ENCODE measurements around the gene FBXL13.
"Not testable (repeated sequence)": the region's sequence is repeated elsewhere in the genome, so short reads cannot be mapped to it uniquely, and the experiment has no call there.

Gene FBXL13

DNA sequence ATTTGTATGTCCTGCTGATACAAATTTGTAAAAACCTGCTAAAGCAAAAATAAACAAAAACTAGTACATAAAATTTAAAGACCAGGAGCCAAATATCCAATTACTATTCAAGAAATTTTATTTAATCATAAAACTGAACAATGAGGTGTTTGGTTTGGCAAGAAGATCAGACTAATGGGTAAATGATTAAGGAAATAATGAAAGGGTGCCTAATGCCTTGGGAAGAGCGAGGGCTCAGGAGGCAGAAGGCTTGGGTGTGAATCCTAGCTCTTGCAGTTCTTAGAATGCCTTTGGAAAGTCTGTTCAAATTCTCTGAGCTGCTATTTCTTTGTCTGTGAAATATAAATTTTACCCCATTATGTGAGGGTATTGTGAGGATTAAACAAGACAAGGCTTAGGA, 41.9 kb upstream of the FBXL13 start:
- no peak for DNase-seq (ENCODE audit: low read depth)
- H3K4me3 ChIP-seq (ENCODE audit: low read length), result no peak overlapping the region
- TF ChIP-seq, protein P1, sequence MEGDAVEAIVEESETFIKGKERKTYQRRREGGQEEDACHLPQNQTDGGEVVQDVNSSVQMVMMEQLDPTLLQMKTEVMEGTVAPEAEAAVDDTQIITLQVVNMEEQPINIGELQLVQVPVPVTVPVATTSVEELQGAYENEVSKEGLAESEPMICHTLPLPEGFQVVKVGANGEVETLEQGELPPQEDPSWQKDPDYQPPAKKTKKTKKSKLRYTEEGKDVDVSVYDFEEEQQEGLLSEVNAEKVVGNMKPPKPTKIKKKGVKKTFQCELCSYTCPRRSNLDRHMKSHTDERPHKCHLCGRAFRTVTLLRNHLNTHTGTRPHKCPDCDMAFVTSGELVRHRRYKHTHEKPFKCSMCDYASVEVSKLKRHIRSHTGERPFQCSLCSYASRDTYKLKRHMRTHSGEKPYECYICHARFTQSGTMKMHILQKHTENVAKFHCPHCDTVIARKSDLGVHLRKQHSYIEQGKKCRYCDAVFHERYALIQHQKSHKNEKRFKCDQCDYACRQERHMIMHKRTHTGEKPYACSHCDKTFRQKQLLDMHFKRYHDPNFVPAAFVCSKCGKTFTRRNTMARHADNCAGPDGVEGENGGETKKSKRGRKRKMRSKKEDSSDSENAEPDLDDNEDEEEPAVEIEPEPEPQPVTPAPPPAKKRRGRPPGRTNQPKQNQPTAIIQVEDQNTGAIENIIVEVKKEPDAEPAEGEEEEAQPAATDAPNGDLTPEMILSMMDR (conservative IDR thresholded peaks at IDR 0.05; ENCODE audit: low read depth, low read length), result no peak

DNA sequence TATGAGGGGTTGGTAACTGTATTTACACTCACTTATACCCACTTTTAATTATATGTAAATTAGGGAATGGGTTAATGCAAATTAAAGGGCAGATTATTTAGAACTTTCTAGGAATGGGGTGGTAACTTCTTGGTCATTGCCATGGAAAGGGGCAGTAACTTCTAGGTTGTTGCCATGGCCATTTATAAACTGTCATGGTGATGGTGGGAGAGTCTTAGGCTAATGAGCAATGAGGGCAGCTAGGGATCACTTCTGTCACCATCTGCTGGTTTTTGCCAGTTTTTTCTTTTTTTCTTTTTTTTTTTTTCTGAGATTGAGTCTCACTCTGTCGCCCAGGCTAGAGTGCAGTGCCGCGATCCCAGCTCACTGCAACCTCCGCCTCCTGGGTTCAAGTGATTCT, 41.2 kb upstream of the FBXL13 start:
- TF ChIP-seq, protein P1 (conservative IDR thresholded peaks at IDR 0.05; ENCODE audit: low read depth, low read length), result no peak
- DNase-seq (ENCODE audit: low read depth), result no peak
- H3K4me3 ChIP-seq (ENCODE audit: low read length), result no peak overlapping the region

DNA sequence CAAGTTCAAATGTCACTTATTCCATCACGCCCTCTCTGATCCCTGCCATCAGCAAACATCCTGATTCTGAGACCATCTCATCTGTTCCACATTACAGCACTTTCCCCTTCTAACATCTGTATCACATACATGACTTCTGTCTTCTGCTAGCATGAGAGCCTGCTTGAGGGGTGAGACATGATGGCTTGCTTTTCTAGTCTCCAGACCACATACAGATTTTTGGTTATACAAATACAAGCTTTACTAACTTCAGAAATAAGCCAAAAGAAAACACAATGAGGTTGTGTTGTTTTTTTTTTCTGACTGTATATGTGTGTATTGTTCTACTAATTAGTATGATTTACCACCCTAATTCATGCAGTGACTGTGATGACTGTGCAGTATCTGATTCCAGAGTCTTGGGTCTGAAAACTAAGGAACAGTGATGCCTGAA, 40.0 kb upstream of the FBXL13 start:
- no peak for DNase-seq (ENCODE audit: low read depth)
- H3K4me3 ChIP-seq (ENCODE audit: low read length), result no peak overlapping the region
- TF ChIP-seq, protein P1 (conservative IDR thresholded peaks at IDR 0.05; ENCODE audit: low read depth, low read length), result no peak

DNA sequence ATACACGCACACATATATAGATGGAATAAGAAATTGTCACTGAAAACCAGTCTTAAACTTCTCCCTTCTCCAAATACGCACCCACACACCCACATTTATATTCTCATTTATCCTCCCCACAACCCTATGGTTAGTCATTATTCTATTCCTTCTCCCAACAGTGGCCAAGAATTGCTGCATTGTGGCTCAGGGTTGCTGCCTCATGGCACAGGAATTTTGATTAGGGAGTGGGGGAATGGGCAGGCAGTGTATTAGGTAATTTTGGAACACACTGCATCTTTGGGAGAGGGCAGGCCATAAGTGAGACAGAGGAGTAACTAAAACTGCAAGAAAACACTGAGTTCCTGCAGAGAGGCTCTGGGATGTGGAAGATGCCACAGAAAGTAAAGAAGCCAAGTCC, 38.6 kb upstream of the FBXL13 start:
- TF ChIP-seq, protein P1 (conservative IDR thresholded peaks at IDR 0.05; ENCODE audit: low read depth, low read length), result no peak
- DNase-seq (ENCODE audit: low read depth), result peak; percentile 28
- no peak overlapping the region for H3K4me3 ChIP-seq (ENCODE audit: low read length)

DNA sequence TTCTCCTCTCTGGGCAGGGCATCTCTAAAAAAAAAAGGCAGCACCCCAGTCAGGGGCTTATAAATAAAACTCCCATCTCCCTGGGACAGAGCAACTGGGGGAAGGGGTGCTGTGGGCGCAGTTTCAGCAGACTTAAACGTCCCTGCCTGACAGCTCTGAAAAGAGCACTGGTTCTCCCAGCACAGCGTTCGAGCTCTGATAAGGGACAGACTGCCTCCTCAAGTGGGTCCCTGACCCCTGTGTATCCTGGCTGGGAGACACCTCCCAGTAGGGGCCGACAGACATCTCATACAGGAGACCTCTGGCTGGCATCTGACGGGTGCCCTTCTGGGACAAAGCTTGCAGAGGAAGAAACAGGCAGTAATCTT, 32.1 kb upstream of the FBXL13 start:
- peak overlapping the region; percentile 36 for H3K4me3 ChIP-seq (ENCODE audit: low read length)
- not testable (repeated sequence) for DNase-seq (ENCODE audit: low read depth)

DNA sequence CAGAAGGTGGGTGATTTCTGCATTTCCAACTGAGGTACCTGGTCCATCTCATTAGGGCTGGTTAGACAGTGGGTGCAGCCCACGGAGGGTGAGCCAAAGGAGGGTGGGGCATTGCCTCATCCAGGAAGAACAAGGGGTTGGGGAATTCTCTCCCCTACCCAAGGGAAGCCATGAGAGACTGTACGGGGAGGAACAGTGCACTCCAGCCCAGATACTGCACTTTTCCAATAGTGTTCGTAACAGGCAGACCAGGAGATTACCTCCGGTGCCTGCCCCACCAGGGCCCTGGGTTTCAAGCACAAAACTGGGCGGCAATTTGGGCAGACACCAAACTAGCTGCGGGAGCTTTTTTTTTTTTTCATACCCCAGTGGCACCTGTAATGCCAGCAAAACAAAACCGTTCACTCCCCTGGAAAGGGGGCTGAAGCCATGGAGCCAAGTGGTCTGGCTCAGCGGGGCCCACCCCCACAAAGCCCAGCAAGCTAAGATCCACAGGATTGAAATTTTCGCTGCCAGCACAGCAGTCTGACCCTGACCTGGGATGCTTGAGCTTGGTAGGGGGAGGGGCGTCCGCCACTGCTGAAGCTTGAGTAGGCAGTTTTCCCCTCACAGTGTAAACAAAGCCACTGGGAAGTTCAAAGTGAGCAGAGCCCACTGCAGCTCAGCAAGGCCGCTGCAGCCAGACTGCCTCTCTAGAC, 31.6 kb upstream of the FBXL13 start:
- peak; percentile 16 for DNase-seq (ENCODE audit: low read depth)
- TF ChIP-seq, protein P1 (conservative IDR thresholded peaks at IDR 0.05; ENCODE audit: low read depth, low read length), result no peak
- H3K4me3 ChIP-seq (ENCODE audit: low read length), result peak overlapping the region; percentile 36

DNA sequence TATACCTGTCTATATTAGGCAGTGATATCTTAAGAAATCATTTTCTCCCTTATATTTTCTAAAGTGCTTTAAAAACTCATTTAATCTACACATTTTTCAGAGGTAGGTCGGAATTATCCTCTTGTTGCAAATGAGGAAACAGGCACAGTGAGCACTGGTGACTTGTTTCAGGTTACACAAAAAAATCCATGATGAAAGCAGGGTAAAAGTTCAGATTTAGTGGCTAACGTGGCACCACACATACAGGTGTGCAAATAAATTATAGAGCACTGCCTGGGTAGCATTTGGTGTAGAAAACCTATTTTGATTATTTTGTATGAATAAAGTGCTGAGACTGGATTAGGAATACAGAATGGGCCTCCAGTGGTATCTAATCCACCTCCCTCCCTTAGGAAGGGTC, 26.9 kb upstream of the FBXL13 start:
- no peak overlapping the region for H3K4me3 ChIP-seq (ENCODE audit: low read length)
- DNase-seq (ENCODE audit: low read depth), result no peak
- TF ChIP-seq, protein P1 (conservative IDR thresholded peaks at IDR 0.05; ENCODE audit: low read depth, low read length), result no peak

All from retinal pigment epithelial cell (primary cell).